ENCODE results near the gene SEMA3A. TPM values are rescaled to one million over a fixed set of nuclear protein-coding genes. Genes with fewer than 3 reads are reported as not detected.

Gene SEMA3A
- total RNA-seq, 3 donors from 2014 or later: 4.5 to 76.7 (median 9.7) TPM

DNA sequence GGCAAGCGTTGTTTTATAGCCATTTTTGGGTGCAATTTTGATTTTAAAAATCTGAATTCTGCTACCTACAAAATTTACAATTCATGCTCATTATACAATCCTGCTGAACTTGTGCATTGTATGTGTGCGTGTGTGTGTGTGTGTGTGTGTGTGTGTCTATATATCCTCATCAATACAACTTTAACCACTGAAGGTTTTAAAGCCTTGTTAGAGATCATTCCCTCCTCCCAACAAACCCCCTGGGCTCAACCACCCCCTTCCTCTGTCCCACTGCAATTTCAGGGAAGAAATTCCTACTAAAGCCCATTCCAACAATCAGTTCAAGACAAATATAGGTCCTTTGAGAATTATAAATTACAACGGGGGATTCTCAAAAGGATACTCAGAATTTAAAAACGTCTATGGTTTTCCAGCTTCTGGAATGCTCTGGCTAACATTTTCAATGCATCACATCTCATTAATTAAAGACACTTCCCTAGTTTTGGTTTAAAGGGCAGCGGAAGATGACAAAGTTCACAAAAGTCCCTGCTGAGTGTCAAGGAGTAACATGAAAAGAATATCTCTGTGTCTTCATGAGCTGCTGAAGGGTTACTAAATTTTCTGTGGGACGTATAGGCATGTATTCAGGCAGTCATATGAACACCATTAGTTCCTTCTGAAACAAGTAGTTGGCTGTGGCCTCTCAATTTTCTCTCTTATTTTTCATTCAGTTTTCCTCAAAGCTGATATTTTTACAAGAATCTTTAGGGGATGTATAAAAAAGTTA, 889 bp upstream of the SEMA3A start:
- TF ChIP-seq, protein P1, sequence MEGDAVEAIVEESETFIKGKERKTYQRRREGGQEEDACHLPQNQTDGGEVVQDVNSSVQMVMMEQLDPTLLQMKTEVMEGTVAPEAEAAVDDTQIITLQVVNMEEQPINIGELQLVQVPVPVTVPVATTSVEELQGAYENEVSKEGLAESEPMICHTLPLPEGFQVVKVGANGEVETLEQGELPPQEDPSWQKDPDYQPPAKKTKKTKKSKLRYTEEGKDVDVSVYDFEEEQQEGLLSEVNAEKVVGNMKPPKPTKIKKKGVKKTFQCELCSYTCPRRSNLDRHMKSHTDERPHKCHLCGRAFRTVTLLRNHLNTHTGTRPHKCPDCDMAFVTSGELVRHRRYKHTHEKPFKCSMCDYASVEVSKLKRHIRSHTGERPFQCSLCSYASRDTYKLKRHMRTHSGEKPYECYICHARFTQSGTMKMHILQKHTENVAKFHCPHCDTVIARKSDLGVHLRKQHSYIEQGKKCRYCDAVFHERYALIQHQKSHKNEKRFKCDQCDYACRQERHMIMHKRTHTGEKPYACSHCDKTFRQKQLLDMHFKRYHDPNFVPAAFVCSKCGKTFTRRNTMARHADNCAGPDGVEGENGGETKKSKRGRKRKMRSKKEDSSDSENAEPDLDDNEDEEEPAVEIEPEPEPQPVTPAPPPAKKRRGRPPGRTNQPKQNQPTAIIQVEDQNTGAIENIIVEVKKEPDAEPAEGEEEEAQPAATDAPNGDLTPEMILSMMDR (IDR thresholded peaks at IDR 0.05): no peak
- DNase-seq (peak in 1 of 3 donors; percentile 12), ATAC-seq (no peak)
- Histone ChIP-seq H3K4me1 (ENCODE audit: low read depth) (no peaks in the 10 kb centered on the region), H3K4me3 (no peak overlapping the region), H3K36me3 (ENCODE audit: low read depth) (no peaks in the 10 kb centered on the region), H3K9me3 (no peaks in the 10 kb centered on the region)
- intact Hi-C loops (cut with DNase I, micrococcal nuclease): no loop called here

DNA sequence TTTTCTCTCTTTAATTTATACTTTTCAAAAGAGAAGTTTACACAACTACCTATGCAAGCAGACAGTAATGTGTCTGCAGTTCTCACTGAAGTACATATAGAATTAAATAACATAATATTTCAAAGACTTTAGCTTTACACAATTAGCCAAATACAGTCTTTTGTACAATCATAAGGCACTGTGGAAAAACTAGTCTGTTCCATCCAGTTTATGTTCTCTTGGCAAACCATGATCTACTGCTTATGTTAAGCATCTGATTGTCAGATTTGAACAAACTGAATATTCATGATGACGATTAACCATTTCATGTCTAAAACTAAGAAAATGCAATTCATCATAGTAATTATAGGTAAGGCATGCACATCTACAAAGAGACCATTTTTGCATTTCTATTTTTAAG, 842 bp downstream of the SEMA3A start:
- TF ChIP-seq, protein P1 (IDR thresholded peaks at IDR 0.05): no peak
- no peak for ATAC-seq
- Histone ChIP-seq H3K4me1 (ENCODE audit: low read depth) (no peaks in the 10 kb centered on the region), H3K4me3 (no peak overlapping the region), H3K9me3 (no peaks in the 10 kb centered on the region), H3K36me3 (ENCODE audit: low read depth) (no peaks in the 10 kb centered on the region)
- intact Hi-C loops (cut with DNase I, micrococcal nuclease): no loop called here
- no peak for DNase-seq

DNA sequence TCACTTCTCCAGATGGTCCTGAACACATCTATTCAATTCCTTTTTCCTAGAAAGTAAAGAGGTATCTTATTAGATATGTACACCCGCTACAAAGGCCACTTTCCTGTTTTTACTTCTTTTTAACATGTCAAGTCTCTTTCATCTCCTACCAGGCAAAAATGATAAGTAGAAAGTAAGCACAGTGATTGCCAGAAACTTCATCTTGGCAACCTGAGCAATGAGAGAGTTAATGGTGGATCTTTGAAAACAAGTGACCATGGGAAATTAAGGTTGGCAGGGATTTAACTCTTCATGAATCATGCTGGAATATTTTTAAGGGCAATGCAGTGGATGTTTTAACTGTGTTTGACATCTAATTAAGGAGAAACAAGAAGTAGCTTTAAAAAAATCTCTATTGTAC, 2.7 kb downstream of the SEMA3A start:
- no peaks in the 10 kb centered on the region for H3K4me1 ChIP-seq (ENCODE audit: low read depth)
- intact Hi-C loops (cut with DNase I, micrococcal nuclease): no loop called here

DNA sequence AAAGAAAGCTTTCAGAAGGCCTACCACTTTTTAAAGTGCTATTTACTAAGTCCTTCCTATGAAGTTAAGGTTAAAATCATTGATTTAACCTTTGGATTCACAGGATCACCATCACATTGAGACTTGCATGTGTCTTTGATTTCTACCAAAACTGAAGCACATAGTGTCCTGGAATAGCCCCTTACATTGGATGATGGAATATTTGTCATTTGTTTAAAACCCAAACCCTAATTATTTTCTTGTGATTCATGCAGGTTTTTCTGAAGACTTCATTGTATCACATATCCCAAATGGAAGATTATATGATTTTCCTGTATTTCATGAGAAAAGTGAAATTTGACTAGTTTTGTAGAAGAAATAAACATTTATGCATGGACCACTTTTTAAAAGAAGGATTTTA, 3.3 kb downstream of the SEMA3A start:
- ATAC-seq (no peak), DNase-seq (no peak)
- Histone ChIP-seq H3K36me3 (ENCODE audit: low read depth) (no peaks in the 10 kb centered on the region), H3K4me3 (no peak overlapping the region), H3K4me1 (ENCODE audit: low read depth) (no peaks in the 10 kb centered on the region), H3K9me3 (no peaks in the 10 kb centered on the region)
- intact Hi-C loops (cut with DNase I, micrococcal nuclease): no loop called here
- TF ChIP-seq, protein P1 (IDR thresholded peaks at IDR 0.05): no peak

More for the DNA sequence above, 2.7 kb downstream of the SEMA3A start:
- ATAC-seq (no peak), DNase-seq (no peak)
- TF ChIP-seq, protein P1 (IDR thresholded peaks at IDR 0.05): no peak
- Histone ChIP-seq H3K4me3 (no peak overlapping the region), H3K9me3 (no peaks in the 10 kb centered on the region), H3K36me3 (ENCODE audit: low read depth) (no peaks in the 10 kb centered on the region)

DNA sequence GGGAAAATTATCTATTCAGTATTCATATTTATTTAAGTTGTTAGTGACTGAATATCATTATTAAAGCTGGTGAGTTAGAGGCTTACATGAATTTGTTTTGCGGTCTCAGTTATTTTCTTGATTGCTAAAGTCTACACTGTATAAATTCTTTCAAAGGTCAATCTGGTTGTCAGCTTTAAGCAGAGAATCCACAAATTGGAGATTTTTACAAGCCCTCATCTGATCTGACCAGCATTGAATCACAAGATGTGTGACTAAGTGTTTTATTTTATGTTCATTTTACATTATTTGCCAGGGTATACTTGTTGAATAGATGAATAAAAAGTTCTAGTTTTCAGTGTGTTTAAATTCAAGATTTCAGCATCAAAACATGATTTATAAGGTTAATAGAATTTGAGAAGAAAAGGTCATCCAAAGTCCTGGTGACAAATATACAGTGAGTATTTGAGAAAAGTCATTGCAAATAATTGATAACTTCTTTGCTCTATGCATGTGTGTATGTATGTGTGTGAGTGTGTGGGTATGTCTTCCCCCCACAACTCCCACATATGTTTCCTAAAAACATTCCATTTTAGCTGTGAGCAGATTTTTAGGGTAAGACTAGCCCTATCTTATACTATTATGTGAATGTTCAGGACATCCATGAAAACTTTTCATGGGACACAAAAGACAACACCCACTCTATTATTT, 4.4 kb downstream of the SEMA3A start:
- H3K4me3 ChIP-seq: no peak overlapping the region
- H3K4me1 ChIP-seq (ENCODE audit: low read depth): no peaks in the 10 kb centered on the region
- intact Hi-C loops (cut with DNase I, micrococcal nuclease): no loop called here
- TF ChIP-seq, protein P1 (IDR thresholded peaks at IDR 0.05): no peak
- DNase-seq (no peak), ATAC-seq (no peak)
- H3K9me3 ChIP-seq: no peaks in the 10 kb centered on the region
- H3K36me3 ChIP-seq (ENCODE audit: low read depth): no peaks in the 10 kb centered on the region

All from mucosa of descending colon (tissue), 3 donors.